ENCODE results near the gene PAPPA. TPM values are rescaled to one million over a fixed set of nuclear protein-coding genes. Genes with fewer than 3 reads are reported as not detected.

Gene PAPPA
- polyA plus RNA-seq, 4 donors: 3.4 to 8.7 (median 4.2) TPM

GRCh38 chr9:116271991-116272390 is 118.4 kb downstream of the PAPPA start:
- no peak for DNase-seq (ENCODE audit: low read depth in 4 of 4, low spot score in 2 of 4)

GRCh38 chr9:116274293-116274692 is 120.7 kb downstream of the PAPPA start:
- DNase-seq (ENCODE audit: low read depth in 4 of 4, low spot score in 2 of 4): no peak

- no peak for DNase-seq (ENCODE audit: low read depth in 4 of 4, low spot score in 2 of 4)
These were observed 122.0 kb downstream of the PAPPA start for GRCh38 chr9:116275418-116276195.

GRCh38 chr9:116276196-116276493 is 122.6 kb downstream of the PAPPA start:
- DNase-seq (ENCODE audit: low read depth in 4 of 4, low spot score in 2 of 4): no peak

- no peak for DNase-seq (ENCODE audit: low read depth in 4 of 4, low spot score in 2 of 4)
These were observed 123.1 kb downstream of the PAPPA start for GRCh38 chr9:116276651-116277121.

GRCh38 chr9:116278326-116278725 is 124.7 kb downstream of the PAPPA start:
- no peak for DNase-seq (ENCODE audit: low read depth in 4 of 4, low spot score in 2 of 4)

- no peak for DNase-seq (ENCODE audit: low read depth in 4 of 4, low spot score in 2 of 4)
These were observed 125.6 kb downstream of the PAPPA start for GRCh38 chr9:116279230-116279629.

- no peak for DNase-seq (ENCODE audit: low read depth in 4 of 4, low spot score in 2 of 4)
These were observed 126.9 kb downstream of the PAPPA start for GRCh38 chr9:116280529-116280928.

GRCh38 chr9:116282597-116282996 is 129.0 kb downstream of the PAPPA start:
- no peak for DNase-seq (ENCODE audit: low read depth in 4 of 4, low spot score in 2 of 4)

GRCh38 chr9:116284518-116284917 is 130.9 kb downstream of the PAPPA start:
- DNase-seq (ENCODE audit: low read depth in 4 of 4, low spot score in 2 of 4): no peak

GRCh38 chr9:116285320-116285719 is 131.7 kb downstream of the PAPPA start:
- DNase-seq (ENCODE audit: low read depth in 4 of 4, low spot score in 2 of 4): no peak

- DNase-seq (ENCODE audit: low read depth in 4 of 4, low spot score in 2 of 4): peak in 3 of 4 donors; percentile 47 to 61 (median 53)
These were observed 132.7 kb downstream of the PAPPA start for GRCh38 chr9:116286297-116286696.

GRCh38 chr9:116287721-116288120 is 134.1 kb downstream of the PAPPA start:
- DNase-seq (ENCODE audit: low read depth in 4 of 4, low spot score in 2 of 4): no peak

GRCh38 chr9:116288658-116289057 is 135.1 kb downstream of the PAPPA start:
- DNase-seq (ENCODE audit: low read depth in 4 of 4, low spot score in 2 of 4): no peak

GRCh38 chr9:116297346-116297745 is 143.8 kb downstream of the PAPPA start:
- no peak for DNase-seq (ENCODE audit: low read depth in 4 of 4, low spot score in 2 of 4)

GRCh38 chr9:116298249-116298648 is 144.7 kb downstream of the PAPPA start:
- no peak for DNase-seq (ENCODE audit: low read depth in 4 of 4, low spot score in 2 of 4)

- DNase-seq (ENCODE audit: low read depth in 4 of 4, low spot score in 2 of 4): no peak
These were observed 145.3 kb downstream of the PAPPA start for GRCh38 chr9:116298878-116299391.

GRCh38 chr9:116300360-116300870 is 146.8 kb downstream of the PAPPA start:
- no peak for DNase-seq (ENCODE audit: low read depth in 4 of 4, low spot score in 2 of 4)

GRCh38 chr9:116303270-116303669 is 149.7 kb downstream of the PAPPA start:
- no peak for DNase-seq (ENCODE audit: low read depth in 4 of 4, low spot score in 2 of 4)

- DNase-seq (ENCODE audit: low read depth in 4 of 4, low spot score in 2 of 4): no peak
These were observed 150.4 kb downstream of the PAPPA start for GRCh38 chr9:116303886-116304538.

- DNase-seq (ENCODE audit: low read depth in 4 of 4, low spot score in 2 of 4): no peak
These were observed 151.2 kb downstream of the PAPPA start for GRCh38 chr9:116304761-116305160.

GRCh38 chr9:116308076-116308475 is 154.5 kb downstream of the PAPPA start:
- DNase-seq (ENCODE audit: low read depth in 4 of 4, low spot score in 2 of 4): no peak
